ENCODE measurements around the gene PARD3B.

GRCh38 chr2:205274801-205275200 is 729.5 kb downstream of the PARD3B start:
- no peak for TF ChIP-seq CTCF (IDR thresholded peaks at IDR 0.05)
- TF ChIP-seq POLR2A (IDR thresholded peaks at IDR 0.05), result no peak
- TF ChIP-seq POLR2AphosphoS5 (IDR thresholded peaks at IDR 0.05), result no peak

Measured in prostate gland (tissue), 2 donors.